ENCODE data around the gene SLC13A3. TPM values are rescaled to one million over a fixed set of nuclear protein-coding genes. Genes with fewer than 3 reads are reported as not detected.
A peak's percentile ranks its signal among the peaks of the same experiment; 100 is the strongest.

The SLC13A3 gene
- total RNA-seq, 4 donors from 2014 or later, result 1.1 to 8.9 (median 4.2) TPM

DNA sequence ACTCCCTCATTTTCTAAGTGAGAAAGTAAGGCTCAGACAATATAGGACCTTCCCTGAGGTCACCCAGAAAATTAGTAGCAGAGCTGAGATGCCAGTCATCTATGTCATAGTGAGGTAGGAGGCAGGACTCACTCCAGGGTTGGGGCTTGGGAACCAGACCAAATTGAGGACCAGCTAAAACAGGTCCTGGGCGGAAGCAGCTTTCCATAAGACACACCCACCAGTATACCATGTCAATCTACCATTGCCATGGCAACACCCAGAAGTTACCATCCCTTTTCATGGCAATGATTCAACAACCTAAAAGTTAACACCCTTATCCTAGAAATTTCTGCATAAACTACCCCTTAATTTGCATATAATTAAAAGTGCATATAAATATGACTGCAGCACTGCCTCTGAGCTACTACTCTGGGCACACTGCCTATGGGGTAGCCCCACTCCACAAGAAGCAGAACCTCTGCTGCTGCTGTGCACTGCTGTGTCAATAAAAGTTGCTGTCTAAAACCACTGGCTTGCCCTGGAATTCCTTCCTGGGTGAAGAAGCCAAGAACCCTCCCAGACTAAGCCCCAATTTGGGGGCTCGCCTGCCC lies 70.5 kb downstream of the SLC13A3 start:
- Histone ChIP-seq H3K36me3 (no peaks in the 10 kb centered on the region), H3K4me1 (no peaks in the 10 kb centered on the region), H3K4me3 (no peak overlapping the region), H3K27me3 (no peaks in the 10 kb centered on the region), H3K27ac (no peak overlapping the region), H3K9me3 (no peaks in the 10 kb centered on the region)
- no peak for TF ChIP-seq POLR2AphosphoS5 (IDR thresholded peaks at IDR 0.05)
- no peak for TF ChIP-seq EP300 (IDR thresholded peaks at IDR 0.05)
- TF ChIP-seq POLR2A (IDR thresholded peaks at IDR 0.05), result no peak
- TF ChIP-seq, protein P1, sequence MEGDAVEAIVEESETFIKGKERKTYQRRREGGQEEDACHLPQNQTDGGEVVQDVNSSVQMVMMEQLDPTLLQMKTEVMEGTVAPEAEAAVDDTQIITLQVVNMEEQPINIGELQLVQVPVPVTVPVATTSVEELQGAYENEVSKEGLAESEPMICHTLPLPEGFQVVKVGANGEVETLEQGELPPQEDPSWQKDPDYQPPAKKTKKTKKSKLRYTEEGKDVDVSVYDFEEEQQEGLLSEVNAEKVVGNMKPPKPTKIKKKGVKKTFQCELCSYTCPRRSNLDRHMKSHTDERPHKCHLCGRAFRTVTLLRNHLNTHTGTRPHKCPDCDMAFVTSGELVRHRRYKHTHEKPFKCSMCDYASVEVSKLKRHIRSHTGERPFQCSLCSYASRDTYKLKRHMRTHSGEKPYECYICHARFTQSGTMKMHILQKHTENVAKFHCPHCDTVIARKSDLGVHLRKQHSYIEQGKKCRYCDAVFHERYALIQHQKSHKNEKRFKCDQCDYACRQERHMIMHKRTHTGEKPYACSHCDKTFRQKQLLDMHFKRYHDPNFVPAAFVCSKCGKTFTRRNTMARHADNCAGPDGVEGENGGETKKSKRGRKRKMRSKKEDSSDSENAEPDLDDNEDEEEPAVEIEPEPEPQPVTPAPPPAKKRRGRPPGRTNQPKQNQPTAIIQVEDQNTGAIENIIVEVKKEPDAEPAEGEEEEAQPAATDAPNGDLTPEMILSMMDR (IDR thresholded peaks at IDR 0.05), result no peak
- DNase-seq (ENCODE audit: low spot score in 2 of 2), result no peak
- WGBS, result 92% methylated on average over 2 of the region's 2 CpGs

DNA sequence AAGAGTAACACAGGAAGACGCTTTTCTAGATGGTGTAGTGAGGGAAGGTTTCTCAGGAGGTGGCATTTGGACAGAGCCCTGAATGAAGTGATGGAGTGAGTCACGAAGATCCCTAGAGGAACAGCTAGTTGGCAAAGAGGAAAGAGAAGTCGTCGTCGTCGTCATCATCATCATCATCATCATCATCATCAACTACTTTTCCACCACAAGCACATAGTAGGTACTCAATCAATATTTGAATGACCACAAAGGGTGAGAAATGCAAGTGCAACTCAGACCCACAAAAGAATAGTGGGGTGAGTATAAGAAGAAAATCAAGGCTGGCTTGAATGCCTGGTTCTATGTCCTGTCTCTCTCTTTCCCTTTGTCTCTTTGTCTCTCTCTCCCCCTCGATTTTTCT lies 72.5 kb downstream of the SLC13A3 start:
- no peak for DNase-seq (ENCODE audit: low spot score in 2 of 2)
- no peaks in the 10 kb centered on the region for H3K4me1 ChIP-seq
- TF ChIP-seq, protein P1 (IDR thresholded peaks at IDR 0.05), result no peak
- TF ChIP-seq EP300 (IDR thresholded peaks at IDR 0.05) (no peak), POLR2A (IDR thresholded peaks at IDR 0.05) (no peak), POLR2AphosphoS5 (IDR thresholded peaks at IDR 0.05) (no peak)
- H3K36me3 ChIP-seq, result no peaks in the 10 kb centered on the region
- H3K9me3 ChIP-seq, result no peaks in the 10 kb centered on the region
- H3K4me3 ChIP-seq, result no peak overlapping the region
- WGBS, result 83% methylated on average over 7 of the region's 7 CpGs
- no peaks in the 10 kb centered on the region for H3K27me3 ChIP-seq
- H3K27ac ChIP-seq, result no peak overlapping the region

DNA sequence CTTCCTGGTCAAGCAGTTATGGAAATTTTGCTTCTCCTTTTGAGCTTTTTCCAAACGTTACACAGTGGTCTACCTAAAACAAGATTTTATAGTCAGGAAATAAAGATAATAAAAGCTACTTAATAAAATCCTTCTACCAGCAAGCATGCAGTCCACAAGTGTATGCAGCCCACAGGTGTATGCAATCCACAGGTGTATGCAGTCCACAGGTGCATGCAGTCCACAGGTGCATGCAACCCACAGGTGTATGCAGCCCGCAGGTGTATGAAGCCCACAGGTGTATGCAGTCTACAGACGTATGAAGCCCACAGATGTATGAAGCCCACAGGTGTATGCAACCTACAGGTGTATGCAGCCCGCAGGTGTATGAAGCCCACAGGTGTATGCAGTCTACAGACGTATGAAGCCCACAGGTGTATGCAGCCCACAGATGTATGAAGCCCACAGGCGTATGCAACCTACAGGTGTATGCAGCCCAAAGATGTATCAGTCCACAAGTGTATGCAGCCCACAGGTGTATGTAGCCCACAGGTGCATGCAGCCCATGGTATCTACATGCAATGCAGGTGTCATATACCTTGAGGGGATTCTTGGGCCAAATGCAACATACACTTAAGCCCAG lies 74.4 kb downstream of the SLC13A3 start:
- WGBS, result 73% methylated on average over 4 of the region's 6 CpGs
- H3K9me3 ChIP-seq, result no peaks in the 10 kb centered on the region
- no peaks in the 10 kb centered on the region for H3K36me3 ChIP-seq
- no peak for TF ChIP-seq POLR2A (IDR thresholded peaks at IDR 0.05)
- TF ChIP-seq, protein P1 (IDR thresholded peaks at IDR 0.05), result no peak
- TF ChIP-seq EP300 (IDR thresholded peaks at IDR 0.05), result no peak
- no peak for TF ChIP-seq POLR2AphosphoS5 (IDR thresholded peaks at IDR 0.05)
- H3K27me3 ChIP-seq, result no peaks in the 10 kb centered on the region
- DNase-seq (ENCODE audit: low spot score in 2 of 2), result peak in 1 of 2 donors; percentile 60
- no peaks in the 10 kb centered on the region for H3K4me1 ChIP-seq
- H3K27ac ChIP-seq, result no peak overlapping the region
- H3K4me3 ChIP-seq, result no peak overlapping the region

DNA sequence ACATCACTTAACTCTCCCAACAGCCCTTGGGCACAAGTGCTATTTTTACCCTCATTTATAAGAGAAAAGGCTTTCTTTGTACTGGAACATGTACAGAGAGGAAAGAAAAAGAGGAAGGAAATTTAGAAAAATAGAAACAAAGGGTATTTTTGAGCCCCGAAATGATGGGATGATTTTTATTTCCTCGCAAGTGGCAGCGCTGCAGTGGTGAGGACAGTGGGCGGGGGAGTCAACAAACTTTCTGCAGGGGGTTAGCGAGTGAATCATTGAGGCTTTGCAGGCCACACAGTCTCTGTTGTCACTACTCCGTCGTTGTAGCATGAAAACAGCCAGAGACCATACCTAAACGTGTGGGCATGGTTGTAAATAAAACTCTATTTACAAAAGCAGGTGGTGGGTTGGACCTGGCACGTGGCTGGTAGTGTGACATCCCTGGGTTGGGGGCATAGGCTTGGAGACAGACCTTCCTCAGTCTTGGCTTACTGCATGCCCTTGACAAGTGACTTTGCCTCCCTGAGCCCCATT lies 75.3 kb downstream of the SLC13A3 start:
- no peaks in the 10 kb centered on the region for H3K9me3 ChIP-seq
- no peaks in the 10 kb centered on the region for H3K36me3 ChIP-seq
- TF ChIP-seq POLR2AphosphoS5 (IDR thresholded peaks at IDR 0.05) (no peak), EP300 (IDR thresholded peaks at IDR 0.05) (no peak), POLR2A (IDR thresholded peaks at IDR 0.05) (no peak)
- TF ChIP-seq, protein P1 (IDR thresholded peaks at IDR 0.05), result no peak
- no peak for DNase-seq (ENCODE audit: low spot score in 2 of 2)
- no peaks in the 10 kb centered on the region for H3K4me1 ChIP-seq
- no peak overlapping the region for H3K4me3 ChIP-seq
- no peaks in the 10 kb centered on the region for H3K27me3 ChIP-seq
- no peak overlapping the region for H3K27ac ChIP-seq
- WGBS, result 60% methylated on average over 9 of the region's 9 CpGs

DNA sequence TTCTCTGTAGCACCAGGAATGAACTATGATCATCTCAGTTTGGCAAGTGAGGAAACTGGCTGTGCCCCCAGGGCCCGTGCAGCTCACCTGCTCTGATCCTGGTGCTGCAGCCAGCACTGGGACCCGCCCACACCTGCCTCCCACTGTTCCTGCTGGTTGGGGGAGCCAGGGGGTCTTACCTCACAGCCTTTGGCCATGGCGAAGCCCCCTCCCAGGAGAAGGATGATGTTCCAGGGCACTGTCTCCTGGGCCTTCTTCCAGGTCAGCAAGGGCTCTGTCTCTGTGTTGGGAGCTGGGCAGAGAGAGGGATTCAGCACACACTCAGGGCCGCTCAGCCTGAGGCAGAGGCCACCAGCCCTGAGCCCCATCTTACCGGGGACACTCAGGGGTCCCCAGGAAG lies 75.9 kb downstream of the SLC13A3 start:
- Histone ChIP-seq H3K36me3 (no peaks in the 10 kb centered on the region), H3K27me3 (no peaks in the 10 kb centered on the region), H3K27ac (no peak overlapping the region), H3K4me1 (no peaks in the 10 kb centered on the region), H3K4me3 (no peak overlapping the region), H3K9me3 (no peaks in the 10 kb centered on the region)
- WGBS, result 17% methylated on average over 2 of the region's 5 CpGs
- no peak for TF ChIP-seq POLR2AphosphoS5 (IDR thresholded peaks at IDR 0.05)
- TF ChIP-seq, protein P1 (IDR thresholded peaks at IDR 0.05), result no peak
- TF ChIP-seq EP300 (IDR thresholded peaks at IDR 0.05), result no peak
- TF ChIP-seq POLR2A (IDR thresholded peaks at IDR 0.05), result no peak
- no peak for DNase-seq (ENCODE audit: low spot score in 2 of 2)

All from suprapubic skin (tissue), 4 donors.